Measurements from ENCODE around the gene ZFAND6.
A peak's percentile ranks its signal among the peaks of the same experiment; 100 is the strongest.
"Not testable (repeated sequence)": the region's sequence is repeated elsewhere in the genome, so short reads cannot be mapped to it uniquely, and the experiment has no call there.

Gene ZFAND6

DNA sequence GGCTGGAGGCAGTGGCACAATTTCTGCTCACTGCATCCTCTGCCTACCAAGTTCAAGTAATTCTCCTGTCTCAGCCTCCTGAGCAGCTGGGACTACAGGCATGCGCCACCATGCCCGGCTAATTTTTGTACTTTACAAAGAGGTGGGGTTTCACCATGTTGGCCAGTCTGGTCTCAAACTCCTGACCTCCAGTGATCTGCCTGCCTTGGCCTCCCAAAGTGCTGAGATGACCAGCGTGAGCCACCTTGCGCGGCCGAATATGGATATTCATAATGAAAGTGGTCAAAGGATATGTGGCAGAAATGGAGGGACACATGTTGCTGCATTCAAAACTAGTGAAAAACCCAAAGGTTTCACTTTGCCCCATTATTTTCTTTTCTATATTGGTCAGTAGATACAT is 40.2 kb downstream of the ZFAND6 start:
- DNase-seq = not testable (repeated sequence)

DNA sequence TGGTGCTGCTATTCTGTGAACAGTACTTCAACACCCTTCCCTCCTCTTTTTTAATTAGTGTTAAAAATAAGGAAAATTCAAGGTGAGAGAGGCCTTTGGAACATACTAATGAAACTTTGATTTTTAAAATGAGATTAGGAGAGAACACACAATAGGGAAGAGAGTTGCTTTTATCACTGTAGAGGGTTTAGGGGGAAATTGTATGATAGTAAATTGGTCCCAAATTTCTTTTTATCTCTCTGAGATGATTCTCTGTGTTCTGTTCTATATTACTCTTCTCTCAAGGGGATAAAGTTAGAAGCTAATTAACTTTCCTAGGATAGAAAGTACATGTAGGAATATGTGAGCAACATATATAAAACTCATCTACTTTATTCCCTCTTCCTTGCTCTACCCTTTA is 40.8 kb downstream of the ZFAND6 start:
- DNase-seq = no peak

DNA sequence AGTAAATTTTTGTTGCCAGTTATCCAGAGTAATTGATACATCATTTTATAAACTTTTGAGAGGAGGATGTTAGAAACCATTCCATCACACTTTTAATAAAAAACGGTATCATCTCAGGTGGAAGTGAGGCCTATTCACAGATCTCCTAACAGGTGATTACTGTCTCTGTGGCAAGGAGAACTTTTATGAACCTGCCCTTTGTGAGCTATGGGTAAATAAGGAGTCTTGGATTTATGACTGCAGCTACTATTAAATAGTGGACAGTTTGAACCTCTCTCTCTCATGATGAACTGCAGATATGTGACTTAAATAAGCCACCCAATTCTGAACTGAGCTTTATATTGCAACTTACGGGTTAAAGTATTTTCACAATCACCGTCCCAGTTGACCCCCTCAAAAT is 45.7 kb downstream of the ZFAND6 start:
- no peak for DNase-seq

- no peak for DNase-seq
These were observed 46.1 kb downstream of the ZFAND6 start for GRCh38 chr15:80105595-80105994.

- DNase-seq = no peak
These were observed 46.6 kb downstream of the ZFAND6 start for GRCh38 chr15:80106051-80106450.

- DNase-seq = no peak
These were observed 47.7 kb downstream of the ZFAND6 start for GRCh38 chr15:80107204-80107603.

GRCh38 chr15:80107774-80108173 is 48.3 kb downstream of the ZFAND6 start:
- DNase-seq = no peak

GRCh38 chr15:80109388-80109787 is 49.9 kb downstream of the ZFAND6 start:
- no peak for DNase-seq

DNA sequence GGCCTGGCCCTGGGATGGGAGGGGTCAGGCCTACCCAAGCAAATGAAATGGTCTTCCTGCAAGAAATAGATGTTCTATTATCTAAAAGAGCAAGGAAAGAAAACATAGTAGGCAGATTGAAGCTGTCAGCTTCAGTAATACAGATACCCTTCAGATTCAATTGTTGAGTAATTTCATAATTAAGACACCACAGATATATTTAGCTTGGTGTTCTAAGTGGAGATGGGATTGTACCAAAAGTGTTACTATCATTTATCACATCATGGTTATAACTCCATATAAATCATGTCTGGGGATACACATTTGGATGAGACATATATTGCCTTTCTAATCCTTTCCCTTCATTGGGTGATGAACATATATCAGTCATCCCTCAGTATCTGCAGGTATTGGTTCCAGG is 51.4 kb downstream of the ZFAND6 start:
- DNase-seq = no peak

- DNase-seq = peak; percentile 1
These were observed 54.6 kb downstream of the ZFAND6 start for GRCh38 chr15:80114114-80114513.

DNA sequence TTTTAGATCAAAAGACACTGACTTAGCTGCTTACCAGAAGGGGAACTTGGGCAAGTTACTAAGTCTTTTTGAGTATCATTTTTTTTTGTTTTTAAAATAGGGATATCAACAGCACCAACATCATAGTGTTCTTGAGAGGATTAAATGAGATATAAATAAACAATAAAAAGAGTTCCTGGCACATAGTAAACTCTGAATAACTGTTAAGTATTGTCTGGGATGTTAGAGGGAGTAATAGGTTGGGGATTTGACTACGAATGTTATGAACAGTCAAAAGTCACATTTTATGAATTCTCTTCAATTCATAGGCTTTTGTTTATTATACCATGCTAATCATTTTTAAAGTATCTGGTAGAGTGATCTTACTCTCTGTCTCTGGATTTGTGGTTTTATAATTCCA is 55.5 kb downstream of the ZFAND6 start:
- DNase-seq = no peak

DNA sequence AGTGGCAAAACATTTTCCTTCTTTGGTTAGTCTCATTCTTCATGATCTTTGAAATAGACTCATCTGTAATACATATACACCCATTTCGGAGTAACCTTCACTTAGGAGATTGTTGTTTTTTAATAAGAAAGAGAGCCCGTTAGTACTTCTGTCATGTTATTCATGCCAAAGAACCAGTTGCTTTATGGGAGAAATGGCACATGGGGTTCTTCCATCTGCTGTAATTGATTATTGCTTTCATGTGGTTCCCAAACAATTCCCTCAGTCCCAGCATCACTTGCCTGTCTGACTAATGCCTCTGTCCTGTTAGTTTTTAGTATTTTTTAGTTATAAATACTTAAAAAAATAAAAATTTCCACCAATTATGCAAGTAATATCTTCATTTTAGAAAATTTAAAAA is 59.5 kb downstream of the ZFAND6 start:
- peak; percentile 9 for DNase-seq

DNA sequence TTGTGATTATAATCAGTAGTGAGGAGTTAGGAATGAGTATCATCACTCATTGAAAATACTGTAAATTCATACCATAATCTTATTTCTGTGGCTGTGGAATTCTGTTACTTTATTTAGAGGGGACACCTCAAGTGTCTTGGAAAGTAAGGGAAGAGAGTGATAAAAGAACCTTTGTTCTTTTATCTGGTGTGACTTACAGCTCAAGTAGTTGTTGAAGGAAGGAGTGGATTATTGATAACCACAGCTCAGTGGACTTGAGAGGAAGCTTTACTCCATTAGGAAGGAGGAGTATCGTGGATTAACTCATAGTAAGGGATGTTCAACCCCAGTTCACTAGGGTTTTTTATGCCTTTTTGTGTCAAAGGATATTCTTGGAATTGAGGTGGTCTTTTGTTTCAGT is 61.2 kb downstream of the ZFAND6 start:
- DNase-seq = no peak

DNA sequence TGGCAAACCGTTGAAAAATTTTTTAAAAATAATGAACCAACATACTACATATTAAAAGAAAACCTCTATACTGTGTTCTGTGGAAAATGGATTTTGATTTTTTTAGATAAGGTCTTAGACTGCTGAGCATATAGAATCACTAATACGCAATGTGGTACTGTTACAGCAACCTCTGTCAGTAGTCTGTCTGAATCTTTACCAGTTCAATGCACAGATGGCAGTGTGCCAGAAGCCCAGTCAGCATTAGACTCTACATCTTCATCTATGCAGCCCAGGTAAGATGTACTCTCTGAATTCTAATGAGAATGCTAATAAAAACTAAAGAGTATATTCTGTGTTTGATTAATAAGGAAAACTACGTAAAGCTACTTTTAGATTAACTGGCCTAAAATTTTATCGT is 62.1 kb downstream of the ZFAND6 start:
- DNase-seq = peak; percentile 19

GRCh38 chr15:80123034-80123433 is 63.6 kb downstream of the ZFAND6 start:
- no peak for DNase-seq

DNA sequence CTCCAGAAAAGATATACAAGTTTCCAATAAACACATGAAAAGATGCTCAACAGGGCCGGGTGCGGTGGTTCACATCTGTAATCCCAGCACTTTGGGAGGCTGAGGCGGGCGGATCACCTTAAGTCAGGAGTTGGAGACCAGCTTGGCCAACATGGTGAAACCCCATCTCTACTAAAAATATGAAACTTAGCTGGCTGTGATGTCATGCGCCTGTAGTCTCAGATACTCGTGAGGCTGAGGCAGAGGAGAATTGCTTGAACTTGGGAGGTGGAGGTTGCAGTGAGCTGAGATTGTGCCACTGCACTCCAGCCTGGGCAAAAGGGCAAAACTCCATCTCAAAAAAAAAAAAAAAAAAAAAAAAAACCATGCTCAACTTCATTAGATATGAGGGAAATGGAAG is 67.8 kb downstream of the ZFAND6 start:
- DNase-seq = not testable (repeated sequence)

DNA sequence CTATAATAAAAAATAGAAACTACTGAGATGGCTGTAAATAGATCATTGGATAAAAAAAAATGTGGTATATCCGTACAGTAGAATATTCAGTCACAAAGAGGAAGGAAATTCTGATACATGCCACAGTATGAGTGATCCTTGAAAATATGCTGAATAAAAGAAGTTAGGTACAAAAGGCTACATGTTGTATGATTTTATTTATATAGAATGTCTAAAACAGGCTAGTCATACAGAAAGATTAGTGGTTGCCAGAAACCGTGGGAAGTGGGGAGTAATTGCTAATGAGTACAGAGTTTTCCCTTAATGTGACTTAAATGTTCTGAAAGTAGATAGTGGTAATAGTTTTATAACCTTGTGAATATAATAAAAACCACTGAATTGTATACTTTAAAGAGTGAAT is 68.4 kb downstream of the ZFAND6 start:
- no peak for DNase-seq

DNA sequence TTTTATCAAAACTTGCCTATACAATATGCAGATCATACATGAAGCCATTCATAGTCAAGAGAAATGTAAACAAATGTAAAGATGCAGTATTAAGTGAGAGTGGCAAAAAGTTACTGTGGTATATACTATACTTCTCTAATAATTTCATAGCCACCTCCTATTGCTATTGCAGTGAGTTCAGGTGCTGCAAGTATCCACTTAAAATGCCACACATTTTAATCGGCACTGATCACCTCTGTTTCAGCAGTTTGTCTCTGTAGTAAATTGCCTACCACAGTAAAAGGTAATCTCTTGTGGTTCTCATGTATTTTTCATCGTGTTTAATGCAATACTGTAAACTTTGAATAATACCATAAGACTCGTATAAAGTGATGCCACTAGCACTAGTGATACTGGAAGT is 72.9 kb downstream of the ZFAND6 start:
- DNase-seq = no peak

DNA sequence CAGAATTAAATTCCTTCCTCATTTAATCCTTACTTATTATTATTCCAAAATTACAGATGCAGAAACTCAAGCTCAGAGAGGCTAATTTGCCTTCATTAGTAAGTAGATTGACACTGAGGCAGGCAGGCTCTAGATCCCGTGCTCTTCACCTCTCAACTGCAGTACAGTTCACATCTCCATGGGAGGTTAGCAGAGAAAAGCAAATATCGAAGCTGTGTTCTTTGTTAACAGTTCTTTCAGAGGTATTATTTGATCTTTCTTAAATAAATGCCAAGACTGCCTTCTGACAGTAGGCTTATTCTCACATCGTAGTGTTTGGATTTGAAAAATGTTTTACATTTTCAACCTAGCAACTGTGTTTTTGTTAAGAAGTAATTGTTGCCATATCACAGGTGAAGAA is 77.4 kb downstream of the ZFAND6 start:
- DNase-seq = no peak

DNA sequence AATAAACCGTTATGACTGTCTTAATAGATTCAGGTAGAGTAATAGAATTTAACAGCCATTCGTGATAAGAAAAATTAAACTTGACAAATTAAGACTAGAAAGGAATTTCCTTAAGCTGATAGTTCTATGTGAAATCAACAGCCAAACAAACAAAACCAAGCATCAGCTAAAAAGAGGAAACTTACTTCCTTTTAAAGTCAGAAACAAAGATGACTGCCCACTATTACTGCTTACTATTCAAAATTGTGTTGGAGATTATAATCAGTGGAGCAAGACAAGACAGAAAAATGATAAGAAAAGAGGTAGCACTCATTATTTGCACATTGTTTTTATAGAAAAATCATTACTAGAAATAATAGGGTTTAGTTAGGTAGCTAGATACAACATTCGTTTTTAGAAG is 79.5 kb downstream of the ZFAND6 start:
- DNase-seq = no peak

GRCh38 chr15:80140909-80141308 is 81.4 kb downstream of the ZFAND6 start:
- DNase-seq = no peak

DNA sequence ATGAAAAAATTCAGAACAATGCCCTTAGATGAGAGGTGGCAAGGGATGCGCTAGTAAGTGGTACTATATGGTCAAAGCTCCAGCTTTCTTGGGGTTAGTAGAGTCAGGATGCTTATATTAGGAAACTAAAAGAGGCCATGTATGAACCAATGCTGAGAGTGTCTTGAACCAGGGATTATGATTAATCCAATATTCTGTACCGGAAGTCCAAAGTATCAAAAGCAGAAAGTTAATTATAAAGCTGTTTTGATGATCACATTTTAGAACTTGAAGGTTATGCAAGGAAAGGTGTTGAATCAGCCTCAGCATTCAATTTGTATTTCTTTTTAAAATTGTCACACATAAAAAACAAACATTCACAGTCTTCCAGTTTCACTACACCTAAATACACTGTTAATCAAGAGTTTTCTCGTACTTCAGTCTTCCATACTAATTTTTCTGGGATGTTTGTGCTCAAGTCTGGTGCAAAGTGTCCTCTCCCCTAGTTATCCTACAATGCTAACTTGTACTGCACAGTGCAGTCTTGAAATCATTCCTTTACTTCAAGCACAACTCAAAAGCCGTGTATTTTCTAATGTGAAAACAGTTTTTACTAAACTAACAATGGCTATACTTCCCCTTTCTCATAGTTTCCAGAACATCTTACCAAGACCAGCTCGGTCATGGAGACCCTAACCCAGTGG is 82.6 kb downstream of the ZFAND6 start:
- DNase-seq = no peak

DNA sequence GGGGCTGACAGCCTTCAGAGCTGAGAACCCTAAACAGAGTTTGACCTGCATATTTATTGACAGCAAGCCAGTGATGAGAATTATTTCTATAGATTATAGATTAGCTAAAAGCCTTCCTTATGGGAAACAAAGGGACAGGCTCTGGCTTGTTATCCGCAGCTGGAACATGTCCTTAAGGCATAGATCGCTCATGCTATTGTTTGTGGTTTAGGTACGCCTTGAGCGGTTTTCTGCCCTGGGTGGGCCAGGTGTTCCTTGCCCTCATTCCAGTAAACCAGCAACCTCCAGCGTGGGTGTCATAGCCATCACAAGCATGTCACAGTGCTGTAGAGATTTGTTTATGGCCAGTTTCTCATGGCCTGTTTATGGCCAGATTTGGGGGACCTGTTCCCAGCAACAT is 83.2 kb downstream of the ZFAND6 start:
- no peak for DNase-seq

DNA sequence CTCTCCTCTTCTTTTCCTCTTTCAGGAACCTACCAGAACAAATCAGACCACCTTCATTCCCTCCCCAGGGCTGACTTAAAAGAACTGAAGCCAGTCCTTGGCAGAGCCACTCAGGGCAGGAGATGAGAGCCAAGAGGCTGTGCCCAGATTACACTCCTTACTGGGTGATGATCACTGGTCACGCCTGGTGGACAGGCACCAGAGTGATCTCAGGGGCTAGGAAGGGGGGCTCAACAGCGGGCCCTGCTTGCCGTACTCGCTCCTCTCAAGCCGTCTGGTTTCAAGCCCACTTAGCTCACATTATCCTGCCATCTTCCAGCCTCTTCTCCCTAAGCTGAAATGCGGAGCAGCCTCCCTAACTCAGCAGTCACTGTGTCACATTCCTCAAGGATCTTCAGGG is 91.7 kb downstream of the ZFAND6 start:
- no peak for DNase-seq

GRCh38 chr15:80151576-80151975 is 92.1 kb downstream of the ZFAND6 start:
- DNase-seq = no peak
